OCI-LY7 (cell line): Measurements from ENCODE around the gene DSG2.

Experiments
- EZH2phosphoT487 ChIP-seq: fragments of 200-600 bp; sonication (generic); IDR thresholded peaks from 2 replicates; pipeline ENCODE4 v1.6.1; 2018; ENCODE audit warnings: low read depth, borderline replicate concordance, mild to moderate bottlenecking, mixed run types, antibody characterized with exemption, low read length, moderate library complexity, mixed read lengths
- TF ChIP-seq, protein P1 (sequence below): fragments of 200-600 bp; sonication (generic); conservative IDR thresholded peaks from 2 replicates; pipeline ENCODE4 v1.5.1; 2014; ENCODE audit warnings: mild to moderate bottlenecking, antibody characterized with exemption, low read length, moderate library complexity, mixed read lengths

- TF ChIP-seq, protein P1, sequence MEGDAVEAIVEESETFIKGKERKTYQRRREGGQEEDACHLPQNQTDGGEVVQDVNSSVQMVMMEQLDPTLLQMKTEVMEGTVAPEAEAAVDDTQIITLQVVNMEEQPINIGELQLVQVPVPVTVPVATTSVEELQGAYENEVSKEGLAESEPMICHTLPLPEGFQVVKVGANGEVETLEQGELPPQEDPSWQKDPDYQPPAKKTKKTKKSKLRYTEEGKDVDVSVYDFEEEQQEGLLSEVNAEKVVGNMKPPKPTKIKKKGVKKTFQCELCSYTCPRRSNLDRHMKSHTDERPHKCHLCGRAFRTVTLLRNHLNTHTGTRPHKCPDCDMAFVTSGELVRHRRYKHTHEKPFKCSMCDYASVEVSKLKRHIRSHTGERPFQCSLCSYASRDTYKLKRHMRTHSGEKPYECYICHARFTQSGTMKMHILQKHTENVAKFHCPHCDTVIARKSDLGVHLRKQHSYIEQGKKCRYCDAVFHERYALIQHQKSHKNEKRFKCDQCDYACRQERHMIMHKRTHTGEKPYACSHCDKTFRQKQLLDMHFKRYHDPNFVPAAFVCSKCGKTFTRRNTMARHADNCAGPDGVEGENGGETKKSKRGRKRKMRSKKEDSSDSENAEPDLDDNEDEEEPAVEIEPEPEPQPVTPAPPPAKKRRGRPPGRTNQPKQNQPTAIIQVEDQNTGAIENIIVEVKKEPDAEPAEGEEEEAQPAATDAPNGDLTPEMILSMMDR: no peak
- no peak for TF ChIP-seq EZH2phosphoT487
These were observed 76.4 kb downstream of the DSG2 start for GRCh38 chr18:31574359-31574758.
